Calu3 (cell line): ENCODE data around the gene QDPR. TPM values are rescaled to one million over a fixed set of nuclear protein-coding genes. Genes with fewer than 3 reads are reported as not detected.

Source experiments
- BruUV-seq: library from RNA; stranded (reverse); fragments of 400-500 nt; replicated peaks from 2 replicates; lab custom pipeline; 2021; lab: Mats Ljungman, UMichigan
- CTCF ChIA-PET: fragments of 300-600 bp; sonication (Branson Sonifier 250); formaldehyde crosslinking; loops from one replicate; lab custom pipeline; 2022; ENCODE audit warnings: antibody characterized with exemption; lab: Charles Lee
- DNase-seq: peaks from one replicate; pipeline ENCODE4 v3.0.0; 2022
- H3K27ac Mint-ChIP-seq: one replicate; pipeline ENCODE4 v1.8.0; 2022; ENCODE audit warnings: mixed read lengths; ENCODE audit not compliant: unreplicated experiment
- H3K27me3 Mint-ChIP-seq: one replicate; pipeline ENCODE4 v1.8.0; 2022; ENCODE audit warnings: mixed read lengths; ENCODE audit not compliant: unreplicated experiment
- H3K36me3 Mint-ChIP-seq: one replicate; pipeline ENCODE4 v1.8.0; 2022; ENCODE audit warnings: mild to moderate bottlenecking, moderate library complexity, mixed read lengths; ENCODE audit not compliant: insufficient read depth, unreplicated experiment
- H3K4me1 Mint-ChIP-seq: one replicate; pipeline ENCODE4 v1.8.0; 2022; ENCODE audit warnings: mild to moderate bottlenecking, low read depth, mixed read lengths; ENCODE audit not compliant: unreplicated experiment
- H3K4me3 Mint-ChIP-seq: one replicate; pipeline ENCODE4 v1.8.0; 2022; ENCODE audit warnings: mild to moderate bottlenecking, low read depth, moderate library complexity, mixed read lengths; ENCODE audit not compliant: unreplicated experiment
- H3K9me3 Mint-ChIP-seq: one replicate; pipeline ENCODE4 v1.8.0; 2022; ENCODE audit warnings: low read depth, mixed read lengths; ENCODE audit not compliant: unreplicated experiment
- intact Hi-C: fragments of 100-400 bp; cut with micrococcal nuclease; formaldehyde crosslinking; loops from one replicate; pipeline ENCODE4 v1.10.0; 2022; ENCODE audit not compliant: unreplicated experiment
- total RNA-seq: library from RNA; stranded (reverse); gene quantifications from 2 replicates; pipeline ENCODE4 v1.2.3, GENCODE V29; 2022
- TF ChIP-seq, protein P1 (sequence below): fragments of 200-600 bp; IDR thresholded peaks from one replicate; pipeline ENCODE4 v1.8.0; 2022; ENCODE audit warnings: antibody characterized with exemption; ENCODE audit not compliant: unreplicated experiment

The QDPR gene
- total RNA-seq, 1 experiment from 2014 or later = 24.8 TPM

DNA sequence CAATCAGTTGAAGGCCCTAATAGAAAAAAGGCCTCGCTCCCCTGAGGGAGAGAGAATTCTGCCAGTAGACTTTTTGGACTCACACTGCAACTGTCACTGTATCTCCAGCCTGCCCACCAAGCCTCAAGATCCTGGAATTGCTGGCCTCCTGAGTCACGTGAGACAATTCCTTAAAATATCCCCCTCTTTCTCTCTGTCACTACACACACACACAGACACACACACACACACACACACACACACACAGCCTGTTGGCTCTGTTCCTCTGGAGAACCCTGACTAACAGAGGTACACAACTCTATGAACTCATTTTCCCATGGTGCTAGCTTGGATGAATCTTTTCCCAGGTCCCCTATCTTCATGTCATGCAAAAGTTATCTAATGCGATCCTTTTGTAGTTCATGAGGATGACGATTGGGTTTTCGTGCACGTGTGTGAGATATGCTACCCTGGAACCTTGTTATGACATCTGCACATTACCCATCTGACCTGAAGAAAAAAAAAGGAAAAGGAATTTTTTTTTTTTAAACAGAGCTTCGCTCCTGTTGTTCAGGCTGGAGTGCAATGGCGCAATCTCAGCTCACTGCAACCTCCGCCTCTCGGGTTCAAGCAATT is 16.8 kb upstream of the QDPR start:
- Mint-ChIP-seq H3K36me3 (peaks cover 2% of the 10 kb centered on the region), H3K4me1 (no peaks in the 10 kb centered on the region), H3K4me3 (no peak overlapping the region), H3K9me3 (no peaks in the 10 kb centered on the region), H3K27ac (no peak overlapping the region), H3K27me3 (peaks cover 15% of the 10 kb centered on the region)
- TF ChIP-seq, protein P1, sequence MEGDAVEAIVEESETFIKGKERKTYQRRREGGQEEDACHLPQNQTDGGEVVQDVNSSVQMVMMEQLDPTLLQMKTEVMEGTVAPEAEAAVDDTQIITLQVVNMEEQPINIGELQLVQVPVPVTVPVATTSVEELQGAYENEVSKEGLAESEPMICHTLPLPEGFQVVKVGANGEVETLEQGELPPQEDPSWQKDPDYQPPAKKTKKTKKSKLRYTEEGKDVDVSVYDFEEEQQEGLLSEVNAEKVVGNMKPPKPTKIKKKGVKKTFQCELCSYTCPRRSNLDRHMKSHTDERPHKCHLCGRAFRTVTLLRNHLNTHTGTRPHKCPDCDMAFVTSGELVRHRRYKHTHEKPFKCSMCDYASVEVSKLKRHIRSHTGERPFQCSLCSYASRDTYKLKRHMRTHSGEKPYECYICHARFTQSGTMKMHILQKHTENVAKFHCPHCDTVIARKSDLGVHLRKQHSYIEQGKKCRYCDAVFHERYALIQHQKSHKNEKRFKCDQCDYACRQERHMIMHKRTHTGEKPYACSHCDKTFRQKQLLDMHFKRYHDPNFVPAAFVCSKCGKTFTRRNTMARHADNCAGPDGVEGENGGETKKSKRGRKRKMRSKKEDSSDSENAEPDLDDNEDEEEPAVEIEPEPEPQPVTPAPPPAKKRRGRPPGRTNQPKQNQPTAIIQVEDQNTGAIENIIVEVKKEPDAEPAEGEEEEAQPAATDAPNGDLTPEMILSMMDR = no peak
- DNase-seq = no peak
- BruUV-seq = no TSS peak
- intact Hi-C loops = no loop called here
- CTCF ChIA-PET = no interaction called here

DNA sequence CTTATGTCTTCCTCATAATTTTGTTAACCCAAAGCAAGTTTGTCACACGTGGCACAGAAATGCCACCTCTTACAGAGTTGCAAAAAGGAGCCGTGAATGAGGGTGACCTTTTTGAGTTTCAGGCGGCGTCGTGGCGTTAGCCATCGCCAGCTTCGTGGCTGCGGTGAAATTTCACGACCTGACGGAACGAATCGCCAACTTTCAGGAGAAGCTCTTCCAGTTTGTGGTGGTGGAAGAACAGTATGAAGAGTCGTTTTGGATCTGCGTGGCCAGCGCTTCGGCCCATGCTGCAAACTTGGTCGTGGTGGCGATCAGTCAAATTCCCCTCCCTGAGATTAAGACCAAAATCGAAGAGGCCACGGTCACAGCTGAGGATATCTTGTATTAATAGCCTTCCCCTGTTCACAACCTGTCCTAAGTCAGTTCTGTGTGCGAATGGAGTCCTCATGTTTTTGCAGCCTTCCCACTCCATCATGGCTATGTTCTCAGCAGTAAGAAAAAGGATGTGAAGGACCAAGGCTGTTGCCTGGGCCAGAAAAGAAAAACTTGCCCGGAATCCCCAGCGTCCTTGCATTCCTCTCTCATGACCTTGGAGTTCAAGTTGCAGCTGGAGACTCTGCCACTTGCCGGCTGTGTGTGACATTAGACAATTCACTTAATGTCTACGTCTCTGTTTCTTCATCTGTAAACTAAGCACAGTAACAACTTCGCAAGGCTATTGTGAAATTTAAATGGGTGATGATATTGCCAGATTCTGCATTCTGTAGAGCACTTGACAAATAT is 15.0 kb upstream of the QDPR start:
- Mint-ChIP-seq H3K27ac (no peak overlapping the region), H3K27me3 (peaks cover 15% of the 10 kb centered on the region), H3K4me3 (no peak overlapping the region), H3K4me1 (no peaks in the 10 kb centered on the region), H3K36me3 (no peaks in the 10 kb centered on the region), H3K9me3 (no peaks in the 10 kb centered on the region)
- no TSS peak for BruUV-seq
- no peak for DNase-seq
- intact Hi-C loops = no loop called here
- CTCF ChIA-PET = no interaction called here
- TF ChIP-seq, protein P1 = no peak

GRCh38 chr4:17523662-17524061 is 11.8 kb upstream of the QDPR start:
- CTCF ChIA-PET = no interaction called here
- no TSS peak for BruUV-seq
- Mint-ChIP-seq H3K4me1 (no peaks in the 10 kb centered on the region), H3K4me3 (no peak overlapping the region), H3K9me3 (no peaks in the 10 kb centered on the region), H3K27me3 (peaks cover 28% of the 10 kb centered on the region), H3K36me3 (no peaks in the 10 kb centered on the region), H3K27ac (no peak overlapping the region)
- TF ChIP-seq, protein P1 = no peak
- DNase-seq = no peak
- intact Hi-C loops = no loop called here

GRCh38 chr4:17521595-17521994 is 9.7 kb upstream of the QDPR start:
- CTCF ChIA-PET = no interaction called here
- Mint-ChIP-seq H3K27me3 (peaks cover 13% of the 10 kb centered on the region), H3K4me1 (no peaks in the 10 kb centered on the region), H3K27ac (no peak overlapping the region), H3K9me3 (no peaks in the 10 kb centered on the region), H3K4me3 (no peak overlapping the region), H3K36me3 (no peaks in the 10 kb centered on the region)
- intact Hi-C loops = no loop called here
- no peak for DNase-seq
- no TSS peak for BruUV-seq
- TF ChIP-seq, protein P1 = no peak
